Brain microvascular endothelial cell (primary cell): Measurements from ENCODE around the gene TNFAIP6.

Source experiments
- DNase-seq: peaks from one replicate; pipeline ENCODE4 v3.0.0-alpha.2; 2020
- H3K27ac ChIP-seq: fragments of 250-450 bp; sonication (Bioruptor Pico); 2 replicates; pipeline ENCODE4 v1.5.1; 2020; ENCODE audit warnings: mild to moderate bottlenecking, moderate library complexity
- H3K27me3 ChIP-seq: fragments of 250-450 bp; sonication (Bioruptor Pico); replicated peaks from 2 replicates; pipeline ENCODE4 v1.5.1; 2020; ENCODE audit warnings: mild to moderate bottlenecking
- H3K36me3 ChIP-seq: fragments of 250-450 bp; sonication (Bioruptor Pico); replicated peaks from 2 replicates; pipeline ENCODE4 v1.5.1; 2020; ENCODE audit warnings: mild to moderate bottlenecking
- H3K4me3 ChIP-seq: 2 replicates; pipeline ENCODE4 v1.5.1; 2011; ENCODE audit warnings: low read depth, mild to moderate bottlenecking, control low read depth, low read length, moderate library complexity
- in situ Hi-C: cut with HindIII; loops from 2 replicates; pipeline ENCODE4 v1.10.0; 2017; ENCODE audit warnings: low sequenced_read_pairs, low pct_ligation_motif_present
- TF ChIP-seq, protein P1 (sequence below): IDR thresholded peaks from 2 replicates; pipeline ENCODE4 v1.5.1; 2011; ENCODE audit warnings: low read depth, mild to moderate bottlenecking, moderate library complexity, low read length, control low read depth, inconsistent platforms; ENCODE audit errors: missing control alignments

Gene TNFAIP6

DNA sequence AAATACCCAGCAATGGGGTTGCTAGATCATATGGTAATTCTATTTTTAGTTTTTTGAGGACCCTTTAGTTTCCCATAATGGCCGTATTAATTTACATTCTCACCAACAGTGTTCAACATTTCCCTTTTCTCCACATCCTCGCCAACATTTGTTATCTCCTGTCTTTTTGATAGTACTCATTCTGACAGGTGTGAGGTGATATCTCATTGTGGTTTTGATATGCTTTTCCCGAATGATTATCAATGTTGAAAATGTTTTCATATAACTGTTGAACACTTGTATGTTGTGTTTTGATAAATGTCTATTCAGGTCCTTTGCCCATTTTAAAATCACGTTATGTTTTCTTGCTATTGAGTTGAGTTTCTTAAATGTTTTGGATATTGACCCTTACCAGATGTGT is 46.5 kb downstream of the TNFAIP6 start:
- TF ChIP-seq, protein P1, sequence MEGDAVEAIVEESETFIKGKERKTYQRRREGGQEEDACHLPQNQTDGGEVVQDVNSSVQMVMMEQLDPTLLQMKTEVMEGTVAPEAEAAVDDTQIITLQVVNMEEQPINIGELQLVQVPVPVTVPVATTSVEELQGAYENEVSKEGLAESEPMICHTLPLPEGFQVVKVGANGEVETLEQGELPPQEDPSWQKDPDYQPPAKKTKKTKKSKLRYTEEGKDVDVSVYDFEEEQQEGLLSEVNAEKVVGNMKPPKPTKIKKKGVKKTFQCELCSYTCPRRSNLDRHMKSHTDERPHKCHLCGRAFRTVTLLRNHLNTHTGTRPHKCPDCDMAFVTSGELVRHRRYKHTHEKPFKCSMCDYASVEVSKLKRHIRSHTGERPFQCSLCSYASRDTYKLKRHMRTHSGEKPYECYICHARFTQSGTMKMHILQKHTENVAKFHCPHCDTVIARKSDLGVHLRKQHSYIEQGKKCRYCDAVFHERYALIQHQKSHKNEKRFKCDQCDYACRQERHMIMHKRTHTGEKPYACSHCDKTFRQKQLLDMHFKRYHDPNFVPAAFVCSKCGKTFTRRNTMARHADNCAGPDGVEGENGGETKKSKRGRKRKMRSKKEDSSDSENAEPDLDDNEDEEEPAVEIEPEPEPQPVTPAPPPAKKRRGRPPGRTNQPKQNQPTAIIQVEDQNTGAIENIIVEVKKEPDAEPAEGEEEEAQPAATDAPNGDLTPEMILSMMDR, result no peak
- H3K27ac ChIP-seq, result no peak overlapping the region

DNA sequence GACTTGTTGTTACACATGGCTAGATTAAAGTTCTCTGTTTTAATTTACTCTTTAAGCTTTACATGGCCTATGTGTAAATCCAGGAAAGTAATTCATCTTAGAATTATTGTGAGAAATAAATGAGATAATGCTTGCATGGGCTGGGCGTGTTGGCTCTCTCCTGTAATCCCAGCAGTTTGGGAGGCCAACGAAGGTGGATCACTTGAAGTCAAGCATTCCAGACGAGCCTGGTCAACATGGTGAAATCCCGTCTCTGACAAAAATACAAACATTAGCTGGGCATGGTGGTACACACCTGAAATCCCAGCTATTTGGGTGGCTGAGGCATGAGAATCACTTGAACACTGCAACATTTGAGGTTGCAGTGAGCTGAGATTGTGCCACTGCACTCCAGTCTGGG is 48.0 kb downstream of the TNFAIP6 start:
- Histone ChIP-seq H3K27ac (no peak overlapping the region), H3K4me3 (no peak overlapping the region), H3K27me3 (no peaks in the 10 kb centered on the region), H3K36me3 (no peaks in the 10 kb centered on the region)
- DNase-seq, result no peak
- in situ Hi-C loops, result no loop called here
- TF ChIP-seq, protein P1, result no peak

More for the DNA sequence above, 46.5 kb downstream of the TNFAIP6 start:
- H3K27me3 ChIP-seq, result no peaks in the 10 kb centered on the region
- no peak for DNase-seq
- no peaks in the 10 kb centered on the region for H3K36me3 ChIP-seq
- H3K4me3 ChIP-seq, result no peak overlapping the region
- in situ Hi-C loops, result no loop called here

DNA sequence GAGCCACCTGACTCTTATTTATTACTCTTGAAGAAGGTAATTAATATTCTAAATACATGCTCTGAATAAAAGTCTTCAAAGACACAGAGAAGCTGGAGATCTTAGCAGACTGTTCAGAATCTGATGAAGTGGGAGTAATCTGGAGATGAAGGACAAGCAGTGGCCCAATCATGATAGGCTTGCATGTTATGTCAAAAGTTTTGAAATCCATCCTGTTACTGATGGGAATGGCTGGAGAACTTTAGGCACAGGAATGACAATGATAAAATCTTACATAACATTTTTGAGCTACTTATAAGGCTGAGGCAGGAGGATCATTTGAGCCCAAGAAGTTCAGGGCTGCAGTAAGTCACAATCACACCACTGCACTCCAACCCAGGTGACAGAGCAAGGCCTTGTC is 49.9 kb downstream of the TNFAIP6 start:
- no peak overlapping the region for H3K4me3 ChIP-seq
- H3K36me3 ChIP-seq, result peaks cover under 1% of the 10 kb centered on the region
- in situ Hi-C loops, result no loop called here
- no peaks in the 10 kb centered on the region for H3K27me3 ChIP-seq
- no peak for DNase-seq
- no peak overlapping the region for H3K27ac ChIP-seq
- TF ChIP-seq, protein P1, result no peak

DNA sequence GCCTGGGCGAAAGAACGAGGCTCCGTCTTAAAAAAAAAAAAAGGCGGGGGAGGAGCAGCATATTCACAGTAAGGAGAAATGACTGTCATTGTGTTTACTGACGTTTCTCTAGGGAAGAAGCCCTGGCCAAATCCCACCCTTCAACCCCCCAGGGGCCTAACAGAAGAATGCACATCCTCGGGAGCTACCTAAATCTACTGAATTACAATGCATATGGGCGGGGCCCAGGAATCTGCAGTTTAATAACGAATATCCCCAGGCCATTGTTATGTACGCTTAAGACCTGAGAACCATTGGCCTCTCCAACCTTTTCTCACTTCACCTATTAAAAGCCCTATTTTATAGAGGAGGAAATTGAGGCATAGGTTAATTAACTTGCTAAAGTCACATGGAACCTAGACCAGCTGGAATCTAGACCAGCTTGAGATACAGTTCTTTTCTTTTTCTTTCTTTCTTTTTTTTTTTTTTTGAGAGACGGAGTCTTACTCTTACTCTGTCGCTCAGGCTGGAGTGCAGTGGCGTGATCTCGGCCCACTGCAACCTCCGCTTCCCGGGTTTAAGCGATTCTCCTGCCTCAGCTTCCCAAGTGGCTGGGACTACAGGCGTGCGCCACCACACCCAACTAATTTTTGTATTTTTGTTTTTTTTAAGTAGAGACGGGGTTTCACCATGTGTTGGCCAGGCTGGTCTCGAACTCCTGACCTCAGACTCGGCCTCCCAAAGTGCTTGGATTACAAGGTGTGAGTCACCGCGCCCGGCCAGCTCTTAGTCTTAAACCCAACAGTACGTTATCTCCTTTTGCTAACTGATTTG is 51.6 kb downstream of the TNFAIP6 start:
- H3K4me3 ChIP-seq, result peak overlapping the region; percentile 97
- in situ Hi-C loops, result no loop called here
- H3K36me3 ChIP-seq, result peaks cover 6% of the 10 kb centered on the region
- no peaks in the 10 kb centered on the region for H3K27me3 ChIP-seq
- TF ChIP-seq, protein P1, result no peak
- peak overlapping the region; percentile 76 for H3K27ac ChIP-seq
- DNase-seq, result no peak

DNA sequence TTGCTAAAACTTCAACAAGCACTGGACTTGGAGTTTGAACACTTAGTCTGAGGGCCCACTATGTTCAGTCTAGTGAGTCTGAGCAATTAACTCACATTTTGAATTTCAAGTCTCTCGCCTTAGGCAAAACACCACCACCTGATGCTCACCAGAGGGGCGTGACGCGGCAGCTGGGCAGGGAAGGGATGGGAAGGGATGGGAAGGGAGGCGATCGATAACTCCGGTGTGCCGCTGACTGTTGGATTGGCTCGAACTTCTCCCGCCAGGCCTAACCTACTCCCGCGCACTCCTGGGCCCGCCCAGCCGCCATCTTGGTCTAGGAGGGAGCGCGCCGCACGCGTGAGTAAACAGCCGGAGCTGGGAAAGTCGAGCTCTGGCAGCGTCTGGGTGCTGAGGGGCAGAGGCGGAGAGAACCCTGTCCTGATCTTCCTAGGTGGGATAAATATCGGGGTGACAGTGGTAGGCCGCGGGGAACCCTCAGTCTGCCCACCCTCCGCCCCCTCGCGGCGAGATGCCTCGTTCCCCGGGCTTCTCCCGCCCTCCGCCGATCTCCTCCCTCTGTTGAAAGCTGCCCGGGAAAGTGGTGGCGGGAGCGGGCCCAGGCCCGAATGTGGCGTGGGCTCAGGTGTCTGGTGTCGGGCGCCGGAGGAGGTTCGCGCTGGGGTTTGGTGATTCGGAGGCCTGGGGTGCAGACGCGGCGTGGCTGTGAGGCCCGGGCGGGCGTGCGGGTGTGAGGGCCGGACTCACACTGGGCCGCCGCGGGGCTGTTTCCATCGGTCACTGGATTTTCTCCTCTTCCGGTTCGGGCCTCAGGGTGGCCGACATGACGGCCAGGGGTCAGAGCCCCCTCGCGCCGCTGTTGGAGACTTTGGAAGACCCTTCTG is 52.5 kb downstream of the TNFAIP6 start, which contains the start of gene RIF1:
TSS of gene RIF1 (plus strand) at position 302 of the 884 bp plus-strand sequence. CDS start at position 824, 522 bp downstream.
- TF ChIP-seq, protein P1, result peak; percentile 82

More for the DNA sequence above, 52.5 kb downstream of the TNFAIP6 start, which contains the start of gene RIF1:
- H3K27me3 ChIP-seq, result no peaks in the 10 kb centered on the region
- H3K27ac ChIP-seq, result peak within 1 kb of the TSS; percentile 76
- H3K4me3 ChIP-seq, result peak within 1 kb of the TSS; percentile 97
- in situ Hi-C loops, result no loop called here
- peak; percentile 95 for DNase-seq
- H3K36me3 ChIP-seq, result peaks cover 12% of the 10 kb centered on the region
